Panc1 (cell line): ENCODE measurements around the gene NCKAP1.

ENCODE experiments used
- CTCF ChIP-seq: fragments of 450-650 bp; IDR thresholded peaks from 2 replicates; pipeline ENCODE4 v1.5.1; 2017; ENCODE audit warnings: mild to moderate bottlenecking
- POLR2AphosphoS5 ChIP-seq: IDR thresholded peaks from 2 replicates; pipeline ENCODE4 v1.6.1; 2012; ENCODE audit warnings: mild to moderate bottlenecking, low read depth, low read length, moderate library complexity
- REST ChIP-seq, 2 experiments: IDR thresholded peaks; 2 replicates each; pipeline ENCODE4 v1.6.1; 2011 to 2012; ENCODE audit warnings: low read depth in 2 of 2, control low read depth in 1 of 2, low read length in 1 of 2, mild to moderate bottlenecking in 1 of 2, moderate library complexity in 1 of 2; ENCODE audit not compliant: insufficient read depth in 1 of 2
- SIN3A ChIP-seq: IDR thresholded peaks from 2 replicates; pipeline ENCODE4 v1.6.1; 2012; ENCODE audit warnings: low read depth, mild to moderate bottlenecking, low read length, moderate library complexity, borderline replicate concordance; ENCODE audit not compliant: insufficient read depth
- TCF7L2 ChIP-seq: IDR thresholded peaks from 2 replicates; pipeline ENCODE4 v1.6.1; 2011; ENCODE audit warnings: mild to moderate bottlenecking, low read depth, low read length, inconsistent platforms

GRCh38 chr2:182929972-182930371 is 108.3 kb downstream of the NCKAP1 start:
- TF ChIP-seq TCF7L2 (no peak), CTCF (no peak), REST (IDR thresholded peaks at IDR 0.05; ENCODE audit: insufficient read depth in 1 of 2, low read depth in 2 of 2, low read length in 1 of 2) (no peak), SIN3A (no peak), POLR2AphosphoS5 (no peak)
